CD4-positive, alpha-beta T cell treated with Interleukin-6 for 4 hours (primary cell): Measurements from ENCODE around the gene HEATR5B.
"Not testable (repeated sequence)": the region's sequence is repeated elsewhere in the genome, so short reads cannot be mapped to it uniquely, and the experiment has no call there.

Source experiments
- DNase-seq: peaks from one replicate; pipeline ENCODE4 v3.0.0-alpha.2; 2020; ENCODE audit warnings: mixed read lengths

HEATR5B gene

DNA sequence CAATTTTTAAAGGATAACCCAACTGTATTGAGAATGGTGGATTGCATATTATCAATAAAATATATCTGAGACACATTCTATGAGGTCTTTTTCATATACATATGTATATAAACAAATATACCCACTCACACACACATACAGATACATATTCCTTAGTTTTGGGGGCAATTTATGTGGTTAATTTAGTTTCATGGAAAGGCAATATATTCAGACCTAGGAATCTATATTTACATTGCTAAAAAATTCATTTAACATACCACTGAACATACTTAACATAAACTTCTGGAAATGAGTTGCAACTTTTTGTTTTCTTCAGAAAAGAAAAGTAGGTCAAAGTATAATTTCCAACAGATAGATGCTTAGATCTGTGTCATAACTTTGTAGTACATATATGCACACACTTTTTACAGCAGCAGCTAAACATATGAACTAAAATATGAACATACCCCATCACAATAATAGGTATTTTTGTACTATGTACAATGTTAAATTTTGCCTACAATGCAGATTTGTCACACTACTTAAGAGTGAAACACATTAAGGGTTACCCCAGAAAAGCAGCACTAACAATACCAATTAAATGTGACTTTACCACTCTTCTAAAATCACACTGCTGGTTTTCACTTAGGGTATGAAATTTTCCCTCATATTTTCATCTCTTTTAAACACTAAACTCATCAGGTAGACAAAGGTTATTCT lies 23.0 kb downstream of the HEATR5B start:
- no peak for DNase-seq

DNA sequence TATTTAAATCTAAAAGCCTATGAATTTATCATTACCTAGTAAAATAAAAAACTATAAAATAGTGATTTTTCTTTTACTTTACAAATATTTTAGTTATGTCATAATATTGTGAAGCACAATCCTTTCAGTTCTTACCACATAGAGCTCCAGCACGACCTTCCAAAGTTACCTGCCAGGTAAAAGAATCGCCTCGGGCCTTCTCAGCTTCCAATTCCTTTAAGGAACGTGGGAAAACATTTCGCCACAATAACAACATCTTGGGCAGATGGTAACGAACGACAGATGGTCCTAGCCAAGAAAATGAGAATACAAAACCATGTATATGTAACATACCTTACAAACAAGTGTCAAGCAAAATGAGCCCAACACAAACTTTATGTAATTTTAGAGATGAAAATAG lies 23.7 kb downstream of the HEATR5B start:
- no peak for DNase-seq

DNA sequence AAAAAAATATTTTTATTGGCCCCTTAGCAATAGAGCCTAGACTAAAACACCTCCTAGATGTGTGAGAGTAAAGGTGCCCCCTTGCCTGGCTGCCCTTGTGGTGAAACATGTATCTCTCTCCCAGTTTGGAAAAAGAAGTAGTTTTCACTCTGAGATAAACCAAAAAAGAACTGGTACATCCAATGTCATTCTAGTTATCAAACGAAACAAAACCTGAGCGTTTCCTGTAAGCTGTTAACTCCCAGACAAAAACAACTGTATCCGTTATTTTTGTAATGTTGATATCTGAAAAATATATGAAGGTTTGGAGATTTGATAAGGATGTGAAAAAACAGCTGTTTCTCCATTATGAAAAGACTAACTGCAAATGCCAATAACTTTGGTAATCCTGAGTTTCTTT lies 24.3 kb downstream of the HEATR5B start:
- no peak for DNase-seq

DNA sequence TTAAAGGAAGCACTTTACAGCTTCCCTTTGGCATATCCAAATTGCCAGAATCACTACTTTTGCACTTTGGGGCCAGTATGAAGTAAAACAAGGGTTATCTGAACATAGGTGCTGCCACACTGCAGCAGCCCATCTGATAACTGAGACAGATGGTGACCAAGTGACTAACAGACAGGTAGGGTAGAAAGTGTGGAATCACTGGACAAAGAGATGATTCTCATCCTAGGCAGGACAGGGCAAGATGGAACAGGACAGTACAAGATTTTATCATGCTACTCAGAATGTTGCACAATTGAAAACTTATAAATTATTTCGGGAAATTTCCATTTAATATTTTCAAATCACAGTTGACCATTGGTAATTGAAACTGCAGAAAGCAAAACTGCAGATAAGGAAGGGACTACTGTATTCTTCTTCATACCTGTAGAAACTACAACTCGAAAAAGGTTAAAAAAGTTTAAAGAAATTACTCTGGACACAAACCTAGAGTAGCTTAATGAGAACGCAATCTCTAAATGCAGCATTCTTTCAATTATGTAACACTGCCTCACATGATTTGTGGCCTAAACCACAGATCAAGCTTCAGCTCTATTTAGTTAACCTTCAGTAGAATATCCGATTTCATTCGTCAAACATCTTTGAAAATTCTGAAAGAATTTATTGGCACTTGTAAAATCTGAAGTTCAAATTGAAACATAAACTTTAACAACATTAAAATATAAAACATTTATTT lies 31.4 kb downstream of the HEATR5B start:
- no peak for DNase-seq

DNA sequence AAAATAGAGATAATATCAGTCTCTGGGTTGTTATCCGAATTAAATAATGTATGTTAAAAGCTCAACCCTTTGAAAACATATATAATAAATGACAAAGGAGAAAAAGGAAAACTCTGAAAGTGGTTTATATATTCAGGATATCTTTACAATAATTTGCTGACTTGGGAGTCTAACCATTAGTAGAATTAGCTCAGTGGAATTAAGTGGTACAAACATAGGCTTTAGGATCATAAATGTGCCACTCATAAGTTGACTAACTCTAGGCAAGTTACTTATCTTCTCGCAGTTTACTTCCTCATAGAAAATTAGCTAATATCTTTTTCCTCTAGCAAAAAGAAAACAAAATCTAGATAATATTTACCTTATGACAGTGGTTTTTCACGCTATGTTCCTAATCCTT lies 44.6 kb downstream of the HEATR5B start:
- DNase-seq, result no peak

DNA sequence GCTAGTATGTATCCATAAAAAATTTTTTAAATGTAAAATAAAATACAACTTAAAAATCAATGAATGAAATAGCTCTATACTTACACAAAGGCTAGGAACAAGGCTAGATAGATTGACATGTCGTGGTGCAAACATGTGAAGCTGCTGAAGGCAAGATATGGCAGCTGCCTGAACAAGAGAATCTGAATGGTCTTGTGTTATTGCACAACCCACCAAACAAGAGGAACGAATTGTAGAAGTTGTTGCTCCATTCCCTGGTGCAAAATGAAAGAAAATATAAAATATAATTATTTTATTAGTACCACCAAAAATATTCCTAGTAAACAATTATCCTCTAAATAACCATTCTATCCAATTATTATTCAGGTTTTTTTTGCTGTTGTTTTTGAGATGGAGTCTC lies 46.4 kb downstream of the HEATR5B start:
- no peak for DNase-seq

DNA sequence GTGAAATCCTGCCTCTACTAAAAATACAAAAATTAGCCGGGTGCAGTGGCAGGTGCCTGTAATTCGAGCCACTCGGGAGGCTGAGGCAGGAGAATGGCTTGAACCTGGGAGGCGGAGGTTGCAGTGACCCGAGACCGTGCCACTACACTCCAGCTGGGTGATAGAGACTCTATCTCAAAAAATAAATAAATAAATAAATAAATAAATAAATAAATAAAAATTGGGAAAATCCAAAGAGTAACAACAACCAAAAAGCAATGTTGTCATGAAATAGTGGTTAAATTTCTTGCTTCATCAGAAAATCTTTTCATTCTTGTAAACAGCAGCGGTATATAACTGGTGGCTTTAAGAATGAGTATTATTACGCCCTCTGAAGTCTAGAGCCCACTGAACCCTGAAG lies 54.4 kb downstream of the HEATR5B start:
- no peak for DNase-seq

DNA sequence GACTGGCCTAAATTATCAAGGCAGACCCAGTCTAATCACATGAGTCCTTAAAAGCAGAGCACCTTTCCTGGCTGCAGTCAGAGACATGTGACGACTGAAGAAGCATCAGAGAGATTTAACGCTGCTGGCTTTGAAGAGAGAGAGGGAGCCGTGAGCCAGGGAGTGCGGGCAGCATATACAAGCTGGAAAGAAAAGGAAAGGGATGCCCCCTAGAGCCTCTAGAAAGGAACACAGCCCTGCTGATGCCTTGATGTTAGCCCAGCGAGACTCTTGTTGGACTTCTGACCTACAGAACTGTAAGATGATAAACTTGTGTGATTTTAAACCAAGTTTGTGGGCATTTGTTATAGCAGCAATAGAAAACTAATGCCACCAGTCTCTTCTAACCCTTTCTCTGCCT lies 58.1 kb downstream of the HEATR5B start:
- no peak for DNase-seq

DNA sequence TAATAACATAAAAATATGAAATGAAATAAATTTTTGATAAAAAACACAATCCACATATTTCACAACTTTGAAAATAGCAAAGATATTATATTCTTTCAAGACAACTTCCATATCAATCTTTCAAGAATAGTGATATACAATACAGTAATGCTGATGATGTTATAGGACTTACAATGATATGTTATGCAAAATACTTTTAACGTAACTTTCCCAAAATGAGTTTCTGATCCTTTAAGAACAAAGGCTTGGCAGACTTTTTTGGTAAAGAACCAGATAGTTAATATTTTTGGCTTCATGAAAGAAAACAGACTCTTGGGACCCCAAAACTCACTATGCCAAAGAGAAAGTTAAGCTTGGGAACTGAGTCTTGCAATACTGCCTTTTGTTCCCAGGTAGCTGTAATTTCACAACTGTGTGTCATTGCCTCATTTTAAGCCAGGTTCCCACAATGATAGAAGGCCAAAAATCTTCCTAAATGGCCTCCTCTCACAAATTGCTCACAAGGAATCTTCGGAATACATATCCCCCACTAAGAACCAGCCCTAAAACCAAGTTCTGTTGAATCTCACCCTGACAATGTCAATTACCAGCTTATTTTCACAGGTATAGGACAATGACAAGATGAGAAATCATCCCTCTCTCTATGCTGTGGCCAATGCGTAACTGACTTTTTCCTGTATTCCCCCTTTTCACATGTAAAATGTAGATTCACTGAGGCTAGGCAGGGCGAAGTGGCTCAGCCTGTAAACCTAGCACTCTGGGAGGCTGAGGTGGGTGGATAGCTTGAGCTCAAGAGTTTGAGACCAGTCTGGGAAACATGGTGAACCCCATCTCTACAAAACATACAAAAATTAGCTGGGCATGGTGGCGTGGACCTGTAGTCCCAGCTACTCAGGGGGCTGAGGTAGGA lies 63.0 kb downstream of the HEATR5B start:
- DNase-seq, result no peak

DNA sequence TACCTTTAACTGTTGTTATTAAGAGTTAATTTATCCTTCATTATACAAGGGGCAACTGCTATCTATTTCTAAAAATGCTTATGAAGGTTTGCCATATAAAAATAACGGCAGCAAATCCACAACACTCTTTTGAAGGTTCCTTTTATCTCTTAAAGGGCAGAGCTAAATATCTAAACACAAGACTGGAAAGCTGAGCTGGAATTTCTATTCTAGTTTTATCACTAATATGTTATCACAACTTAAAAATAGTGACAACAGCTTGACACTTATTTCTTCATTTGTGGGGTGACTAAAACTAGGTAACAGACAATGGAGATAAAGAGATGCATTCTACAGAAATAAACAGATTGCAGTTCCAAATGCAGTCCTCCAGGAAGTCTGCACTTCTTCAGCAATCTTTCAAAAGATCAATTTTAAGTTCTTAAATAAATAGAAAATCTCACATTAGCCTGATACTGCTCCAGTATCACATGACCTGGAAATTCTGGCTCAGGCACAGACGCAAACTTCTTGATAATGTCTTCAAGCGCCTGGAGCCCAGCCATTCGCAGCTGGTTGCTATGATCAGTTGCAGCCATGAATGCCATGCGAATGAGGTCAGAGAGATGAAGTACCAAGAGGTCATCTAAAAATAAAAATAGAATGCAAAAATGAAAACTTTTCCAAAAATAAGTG lies 63.8 kb downstream of the HEATR5B start:
- DNase-seq, result no peak

DNA sequence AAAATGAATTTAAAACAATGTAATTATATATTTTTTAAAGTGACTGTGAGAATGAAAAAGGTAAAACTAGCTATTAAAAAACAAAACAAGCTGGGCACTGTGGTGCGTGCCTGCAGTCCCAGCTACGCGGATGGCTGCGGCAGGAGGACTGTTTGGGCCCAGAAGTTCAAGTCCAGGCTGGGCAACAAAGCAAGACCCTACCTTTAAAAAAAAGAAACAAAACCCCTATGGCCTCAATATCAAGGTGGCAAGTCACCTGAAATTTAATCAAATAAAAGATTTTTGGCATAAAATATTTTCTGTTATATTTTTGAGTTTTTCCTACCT lies 70.9 kb downstream of the HEATR5B start:
- DNase-seq, result no peak

DNA sequence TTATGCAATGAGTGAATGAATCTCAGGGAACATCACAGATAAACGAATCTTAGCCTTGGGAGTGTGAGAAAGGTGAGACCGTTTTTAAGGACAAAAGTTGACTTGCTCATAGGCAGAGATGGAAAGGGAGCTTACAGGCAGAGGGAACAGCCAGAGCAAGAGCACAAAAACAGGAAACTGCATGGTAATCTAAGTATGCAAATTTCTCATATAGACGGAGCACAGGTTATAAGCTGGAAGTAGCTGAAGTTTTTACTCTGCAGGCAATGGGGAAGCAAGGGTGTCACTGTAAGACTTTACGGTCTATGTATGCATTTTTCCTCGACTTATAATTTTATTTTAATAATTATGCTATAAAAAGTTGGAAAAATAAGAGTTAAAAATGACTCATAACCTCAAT lies 73.0 kb downstream of the HEATR5B start:
- no peak for DNase-seq

DNA sequence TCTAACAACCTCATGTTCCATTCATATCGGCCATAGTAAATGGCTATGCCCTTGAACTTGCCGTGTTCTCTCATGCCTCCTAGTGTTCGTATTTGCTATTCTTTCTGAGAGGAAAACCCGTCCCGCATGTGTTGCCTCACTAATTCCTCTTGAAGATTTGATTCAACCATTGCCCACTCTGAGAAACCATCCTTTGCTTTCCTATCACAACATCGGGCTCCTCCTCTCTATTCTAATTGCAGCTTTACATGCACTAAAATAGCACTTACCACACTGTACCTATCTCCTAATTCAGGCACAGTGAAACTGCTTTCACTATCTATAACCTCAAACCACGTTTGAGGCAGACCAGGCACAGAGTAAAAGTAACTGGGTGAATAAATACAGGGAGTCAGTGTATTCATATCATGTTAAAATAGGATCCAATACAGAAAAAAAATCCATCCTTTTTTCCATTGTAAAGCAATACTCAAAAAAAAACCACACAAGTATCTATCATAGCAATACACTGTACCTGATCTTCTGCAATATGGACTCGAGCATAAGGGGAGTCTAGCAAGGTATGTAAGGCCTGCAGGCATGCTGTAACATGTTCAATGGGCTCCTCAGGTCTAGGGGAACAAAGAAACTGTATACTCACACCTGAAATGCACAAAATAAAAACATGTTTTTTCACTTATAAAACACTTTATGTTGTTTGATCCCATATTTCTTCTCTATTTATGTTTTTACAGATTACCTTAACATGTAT lies 78.9 kb downstream of the HEATR5B start:
- peak; percentile 26 for DNase-seq

DNA sequence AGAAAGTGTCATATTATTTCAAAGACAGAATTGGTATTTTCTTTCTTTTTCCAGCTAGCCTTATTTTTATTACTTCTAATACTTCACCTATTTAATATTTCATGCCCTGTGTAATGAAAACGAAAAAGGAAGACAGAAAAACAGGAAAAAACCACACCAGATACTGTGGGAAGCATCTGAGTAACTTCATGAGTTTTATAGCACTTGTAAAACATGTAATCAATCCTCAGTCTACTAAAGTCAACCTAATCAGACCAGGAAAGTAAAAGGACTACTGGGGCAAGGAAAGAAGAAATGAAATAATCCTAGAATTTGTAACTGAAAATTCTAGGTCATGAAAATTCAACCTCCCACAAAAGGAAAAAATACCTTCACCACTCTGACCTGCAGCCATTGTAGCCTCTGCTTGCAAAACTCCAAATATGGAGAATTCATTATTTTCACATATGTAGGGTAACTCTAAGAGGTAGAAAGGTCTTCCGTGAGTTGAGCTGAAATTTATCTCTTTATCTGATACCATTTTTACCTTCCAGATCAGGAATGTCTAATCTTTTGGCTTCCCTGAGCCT lies 83.1 kb downstream of the HEATR5B start:
- no peak for DNase-seq

DNA sequence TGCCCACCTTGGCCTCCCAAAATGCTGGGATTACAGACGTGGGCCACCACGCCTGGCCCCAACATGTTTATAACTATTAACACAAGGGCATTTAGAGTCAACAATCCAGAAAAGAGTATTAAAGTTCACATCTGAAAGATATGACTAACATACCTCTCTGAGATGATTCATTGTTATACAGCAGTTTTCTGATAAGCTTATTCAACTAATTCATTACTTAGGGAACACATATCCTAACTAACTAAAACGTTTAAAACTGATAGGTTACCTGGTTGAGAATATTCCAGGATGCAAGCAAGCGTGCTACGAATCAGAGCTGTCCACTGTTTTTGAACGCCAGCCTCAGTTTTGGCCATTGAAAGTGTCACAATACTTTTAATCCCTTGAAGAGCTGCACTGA lies 83.9 kb downstream of the HEATR5B start:
- DNase-seq, result no peak

DNA sequence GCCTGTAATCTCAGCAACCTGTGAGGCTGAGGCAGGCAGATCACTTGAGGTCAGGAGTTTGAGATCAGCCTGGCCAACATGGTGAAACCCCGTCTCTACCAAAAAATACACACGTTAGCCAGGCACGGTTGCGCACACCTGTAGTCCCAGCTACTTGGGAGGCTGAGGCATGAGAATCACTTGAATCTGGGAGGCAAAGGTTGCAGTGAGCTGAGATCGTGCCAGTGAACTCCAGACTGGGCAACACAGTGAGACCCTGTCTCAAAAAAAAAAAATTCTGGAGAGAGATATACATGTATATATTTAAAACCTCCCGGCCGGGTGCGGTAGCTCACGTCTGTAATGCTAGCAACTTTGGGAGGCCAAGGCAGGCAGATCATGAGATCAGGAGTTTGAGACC lies 84.8 kb downstream of the HEATR5B start:
- DNase-seq, result not testable (repeated sequence)

DNA sequence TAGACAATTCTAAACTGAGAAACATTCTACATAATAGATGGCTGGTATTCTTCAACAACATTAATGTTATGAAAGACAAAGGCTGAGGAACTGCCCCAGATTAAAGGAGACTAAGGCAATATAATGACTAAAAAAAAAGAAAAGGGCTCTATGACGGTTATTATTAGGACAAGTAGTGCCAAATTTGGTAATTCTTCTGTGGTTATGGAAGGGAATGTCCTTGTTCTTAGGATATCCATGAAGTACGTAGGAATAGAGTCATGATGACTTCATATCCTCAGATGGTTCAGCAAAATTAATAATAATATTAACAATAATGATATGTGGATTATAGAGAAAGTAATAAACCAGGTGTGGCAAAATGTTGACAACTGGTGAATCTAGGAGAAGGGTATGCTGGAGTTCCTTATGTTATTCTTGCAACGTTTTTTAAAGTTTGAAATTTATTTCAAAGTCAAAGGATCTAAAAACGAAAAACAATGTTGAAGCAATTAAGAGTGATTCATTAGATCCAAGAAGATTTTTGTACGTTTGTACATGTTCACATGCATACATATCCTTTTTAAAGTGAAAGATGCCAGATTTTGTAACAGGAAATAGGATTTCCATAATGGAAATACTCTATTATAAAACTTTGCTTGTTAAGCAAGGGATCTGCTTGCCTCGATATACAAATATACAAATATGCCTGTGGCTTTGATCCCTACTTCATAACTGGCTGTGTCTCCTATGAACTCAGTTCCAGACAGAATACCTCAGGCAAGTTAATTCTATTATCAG lies 90.1 kb downstream of the HEATR5B start:
- DNase-seq, result no peak

DNA sequence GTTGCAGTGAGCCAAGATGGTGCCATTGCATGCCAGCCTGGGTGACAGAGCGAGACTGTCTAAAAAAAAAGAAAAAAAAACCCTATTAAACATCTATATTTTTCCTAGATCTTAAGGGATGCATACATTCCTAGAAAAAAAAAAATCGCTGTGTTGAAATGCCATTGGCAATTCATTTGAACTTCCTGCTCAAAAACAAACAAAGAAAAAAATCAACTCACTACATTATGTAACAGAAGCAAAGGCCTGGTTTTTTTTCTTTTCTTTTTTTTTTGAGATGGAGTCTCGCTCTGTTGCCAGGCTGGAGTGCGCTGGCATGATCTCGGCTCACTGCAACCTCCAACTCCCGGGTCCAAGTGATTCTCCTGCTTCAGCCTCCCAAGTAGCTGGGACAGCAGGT lies 96.2 kb downstream of the HEATR5B start:
- no peak for DNase-seq

DNA sequence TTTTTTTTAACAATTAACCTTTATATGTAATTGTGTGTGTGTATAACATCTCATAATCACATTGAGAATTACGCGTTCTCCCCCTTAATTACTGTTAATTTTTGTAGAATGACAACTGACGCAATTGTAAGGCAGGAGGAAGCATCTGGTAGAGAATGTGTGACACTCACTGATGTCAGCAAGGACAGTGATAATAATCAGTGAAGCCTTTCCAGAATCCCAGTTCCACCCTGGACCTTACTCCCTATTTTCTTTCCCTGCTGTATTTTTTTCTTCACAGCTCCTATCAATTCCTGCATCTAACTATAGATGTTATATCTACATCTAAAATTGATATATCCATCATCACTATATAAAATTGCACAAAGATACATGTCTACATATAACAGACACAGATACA lies 101.7 kb downstream of the HEATR5B start:
- no peak for DNase-seq

DNA sequence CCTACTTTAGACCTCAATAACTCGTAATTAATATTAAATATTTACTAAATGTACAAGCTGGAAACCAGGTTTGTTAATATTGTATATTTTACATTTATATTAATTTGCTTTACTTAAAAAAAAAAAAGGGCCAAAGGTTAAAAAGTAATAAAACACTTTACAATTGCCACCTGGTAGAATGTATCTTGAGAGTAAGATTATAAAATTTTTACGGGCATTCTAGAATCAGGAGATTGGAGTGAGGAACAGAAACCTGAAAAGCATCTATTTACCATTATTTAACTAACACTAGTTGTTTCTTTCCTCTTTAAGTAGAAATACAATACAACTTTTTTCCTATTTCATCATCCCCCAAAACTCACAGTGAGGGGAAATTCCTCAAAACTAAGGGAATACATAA lies 102.3 kb downstream of the HEATR5B start:
- no peak for DNase-seq

DNA sequence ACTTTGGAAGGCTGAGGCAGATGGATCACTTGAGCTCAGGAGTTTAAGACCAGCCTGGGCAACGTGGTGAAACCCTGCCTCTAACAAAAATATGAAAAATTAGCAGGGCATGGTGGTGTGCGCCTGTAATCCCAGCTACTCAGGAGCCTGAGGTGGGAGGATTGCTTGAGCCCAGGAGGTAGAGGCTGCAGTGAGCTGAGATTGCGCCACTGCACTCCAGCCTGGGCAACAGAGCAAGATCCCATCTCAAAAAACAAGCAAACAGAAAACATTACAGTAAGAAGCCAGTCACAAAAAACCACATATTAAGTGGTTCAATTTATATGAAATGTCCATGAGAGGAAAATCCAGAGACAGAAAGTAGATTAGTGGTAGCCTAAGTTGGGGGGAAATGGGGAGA lies 105.2 kb downstream of the HEATR5B start:
- not testable (repeated sequence) for DNase-seq
